HCEC 1CT (cell line): ENCODE data around the gene KRT1.

Experiments used
- DNase-seq: peaks from one replicate; pipeline ENCODE4 v3.0.0-alpha.2; 2017

The KRT1 gene

DNA sequence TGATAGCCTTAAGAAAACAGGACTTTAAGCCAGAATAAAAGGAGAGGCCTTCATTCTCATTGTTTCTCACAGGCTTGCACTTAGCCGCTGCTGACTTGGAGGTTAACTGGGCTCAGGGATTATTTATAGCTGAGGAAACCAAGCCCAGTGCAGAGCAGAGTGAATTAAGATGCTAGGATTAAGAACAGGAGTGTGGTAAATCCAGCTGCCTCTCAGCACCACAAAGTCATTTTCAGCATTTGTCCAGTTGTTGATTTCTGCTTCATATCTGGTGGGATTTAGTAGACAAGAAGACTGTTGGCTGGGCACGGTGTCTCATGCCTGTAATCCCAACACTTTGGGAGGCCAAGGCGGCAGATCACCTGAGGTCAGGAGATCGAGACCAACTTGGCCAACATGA, 47.6 kb downstream of the KRT1 start:
- no peak for DNase-seq

DNA sequence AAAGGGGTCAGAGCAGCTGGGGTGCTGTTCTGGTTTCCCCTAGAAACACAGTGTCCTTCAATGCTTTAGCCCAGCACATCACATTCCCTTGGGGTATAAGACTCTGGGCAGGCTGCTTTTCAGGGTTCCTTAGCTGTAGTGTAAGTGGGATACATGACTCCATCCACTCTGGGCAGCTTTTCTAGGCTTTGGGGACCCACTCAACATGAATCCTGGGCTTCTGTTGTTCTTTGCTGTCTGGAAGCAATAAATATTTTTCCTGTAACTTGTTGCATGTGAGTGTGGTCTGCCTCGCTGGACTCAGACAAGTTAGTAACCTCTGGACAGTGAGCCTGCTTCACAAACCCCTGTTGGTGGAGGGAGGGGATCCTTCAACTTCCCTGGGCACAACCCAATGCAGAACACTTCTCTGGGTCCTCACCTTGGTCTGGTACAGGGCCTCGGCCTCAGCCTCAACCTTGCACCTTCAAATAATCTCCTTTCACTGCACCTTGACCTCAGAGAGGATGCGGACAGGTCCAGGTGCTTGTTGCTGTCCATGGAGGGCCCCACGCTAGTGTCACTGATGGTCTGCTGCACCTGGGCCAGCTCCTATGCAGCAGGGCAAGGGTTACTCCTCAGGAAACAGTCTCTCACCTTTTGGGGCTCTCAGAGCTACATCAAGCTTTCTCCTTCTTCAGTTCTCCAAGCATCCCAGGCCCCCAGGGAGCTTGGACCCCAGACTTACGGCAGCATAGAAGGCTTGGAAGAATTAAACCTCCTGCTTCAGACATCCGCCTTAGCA, 48.3 kb downstream of the KRT1 start:
- no peak for DNase-seq

DNA sequence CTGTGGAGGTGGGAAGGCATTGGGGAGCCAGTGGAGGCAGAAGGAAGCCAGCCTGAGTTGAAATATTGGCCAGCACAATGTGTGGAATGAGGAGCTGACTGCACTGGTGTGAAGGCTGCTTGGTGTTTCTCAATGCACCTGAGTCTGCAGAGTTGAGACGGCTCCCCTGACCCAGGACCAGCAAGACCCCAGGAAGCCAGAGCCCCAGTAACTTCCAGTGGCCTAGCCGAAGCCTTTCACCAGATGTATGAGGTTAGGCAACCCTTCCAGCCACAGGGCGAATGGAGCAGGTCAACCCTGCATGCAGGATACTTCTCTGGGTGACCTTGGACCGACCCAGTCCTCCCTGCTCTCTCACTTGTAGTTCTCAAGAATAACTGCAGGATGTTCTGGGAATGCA, 48.9 kb downstream of the KRT1 start:
- DNase-seq = no peak

DNA sequence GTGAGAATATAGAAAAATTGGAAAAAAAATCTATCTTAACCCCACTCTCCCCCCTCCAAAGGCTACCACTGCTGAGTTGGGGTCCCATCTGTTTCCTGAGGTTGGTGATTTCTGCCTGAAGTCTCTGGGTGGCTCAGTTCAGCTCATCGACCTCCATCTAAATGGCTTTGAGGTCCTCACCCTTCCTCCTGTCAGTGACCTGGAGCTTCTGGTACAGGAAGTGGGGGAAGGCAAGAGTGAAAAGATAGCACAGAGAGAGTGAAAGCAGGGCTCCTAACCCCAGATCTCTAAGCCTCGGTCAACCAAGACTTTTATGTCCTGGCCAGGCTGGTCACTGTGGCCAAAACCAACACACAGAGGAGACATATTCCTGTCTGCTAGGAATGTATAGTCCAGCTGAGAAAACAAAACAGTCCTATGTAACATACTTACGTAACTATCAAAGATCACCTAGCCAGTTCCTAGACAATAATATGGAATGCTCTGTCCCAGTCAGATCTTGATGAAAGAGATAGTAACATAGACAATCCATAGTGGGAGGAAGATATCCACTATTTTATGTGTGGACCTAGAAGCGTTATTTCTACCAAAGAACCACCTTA, 49.5 kb downstream of the KRT1 start:
- no peak for DNase-seq

DNA sequence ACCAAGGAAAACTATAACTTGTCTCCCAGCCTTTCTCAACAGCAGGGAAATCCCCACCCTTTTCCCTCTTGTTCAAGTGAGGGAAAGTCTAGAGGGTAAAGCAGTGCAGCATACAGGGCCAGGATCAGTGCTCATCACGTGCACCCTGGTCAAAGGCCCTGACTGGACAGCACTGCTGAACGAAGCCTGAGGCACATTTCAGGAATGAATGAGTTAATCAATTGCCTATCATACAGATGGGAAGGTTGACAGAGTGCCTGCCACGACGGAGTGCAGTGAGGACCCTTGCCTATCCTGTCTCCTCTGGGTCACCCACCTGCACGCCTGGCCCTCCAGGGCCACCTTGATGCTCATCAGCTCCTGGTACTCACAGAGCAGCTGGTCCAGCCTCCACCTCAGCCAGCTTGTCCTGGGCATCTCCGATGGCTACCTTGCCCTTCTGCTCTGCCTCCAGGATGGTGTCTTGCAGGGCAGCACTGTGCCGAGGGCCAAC, 50.2 kb downstream of the KRT1 start:
- no peak for DNase-seq

DNA sequence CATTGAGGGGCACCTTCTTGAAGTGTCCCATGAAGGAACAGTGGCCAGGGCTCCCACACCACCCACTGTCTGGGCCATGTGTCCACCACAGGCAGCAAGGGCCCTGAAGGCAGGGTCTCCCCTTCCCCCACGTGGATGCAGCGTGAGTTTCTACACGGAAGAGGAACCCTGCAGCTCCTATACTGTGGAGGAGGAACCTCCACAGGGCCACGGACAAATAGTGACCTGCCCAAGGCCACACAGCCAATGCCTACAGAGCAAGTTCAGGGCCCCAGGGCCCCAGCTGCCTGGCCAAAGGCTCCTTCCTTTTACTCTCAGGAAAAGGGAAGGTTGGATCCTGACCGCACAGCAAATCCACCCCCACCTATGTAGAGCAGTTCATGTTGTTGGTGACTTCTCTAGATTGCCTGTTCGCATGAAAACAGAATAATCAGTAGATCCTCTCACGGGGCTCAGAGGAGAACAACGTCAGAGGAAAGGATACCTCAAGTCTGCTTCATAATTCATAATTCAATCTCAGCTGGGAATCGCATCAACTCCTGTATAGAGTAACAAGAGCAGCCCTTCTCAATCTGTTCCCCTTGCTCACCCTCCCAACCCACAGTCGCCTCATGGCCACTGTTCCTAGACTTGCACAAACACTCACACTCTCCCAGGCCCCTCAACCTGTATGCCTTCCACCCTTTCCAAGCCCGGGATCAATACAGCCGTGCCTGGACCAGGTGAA, 50.8 kb downstream of the KRT1 start:
- no peak for DNase-seq

DNA sequence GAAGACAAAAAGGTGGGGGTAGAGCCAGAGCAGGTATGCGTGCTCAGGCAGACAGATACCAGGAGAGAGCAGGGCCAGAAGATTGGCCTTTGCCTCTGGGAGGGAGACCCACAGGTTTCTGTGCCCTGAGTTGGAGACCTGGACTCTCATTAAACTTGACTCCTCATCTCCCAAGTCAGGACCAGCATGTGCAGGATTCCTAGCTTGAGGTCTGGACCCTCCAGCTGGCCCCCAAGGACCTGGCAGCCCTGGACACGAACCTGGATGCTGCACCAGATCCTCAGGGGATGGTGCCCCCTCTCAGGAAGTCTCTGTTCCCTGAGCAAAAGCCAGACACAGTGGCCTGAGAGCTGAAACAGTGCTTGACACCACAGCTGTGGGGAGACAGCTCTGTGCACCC, 51.4 kb downstream of the KRT1 start:
- DNase-seq = no peak

DNA sequence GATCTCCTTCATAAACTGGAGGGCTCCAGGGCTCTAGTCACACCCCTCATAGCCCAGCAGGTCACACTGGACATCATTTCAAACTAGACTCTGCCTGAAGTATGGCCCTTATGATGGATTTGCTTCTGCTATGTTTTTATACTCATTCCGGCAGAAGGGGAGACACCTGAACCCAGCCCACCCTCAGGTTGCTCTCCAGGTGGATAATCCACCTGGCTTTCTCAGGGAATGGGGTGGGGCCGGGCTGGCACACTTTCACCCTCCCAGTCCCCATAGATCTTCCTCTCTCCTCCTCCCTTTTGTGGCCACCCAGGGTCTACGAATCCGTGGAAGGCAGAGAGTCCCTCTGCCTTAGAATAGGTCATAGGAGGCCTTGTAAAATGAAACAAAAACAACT, 52.1 kb downstream of the KRT1 start:
- no peak for DNase-seq

DNA sequence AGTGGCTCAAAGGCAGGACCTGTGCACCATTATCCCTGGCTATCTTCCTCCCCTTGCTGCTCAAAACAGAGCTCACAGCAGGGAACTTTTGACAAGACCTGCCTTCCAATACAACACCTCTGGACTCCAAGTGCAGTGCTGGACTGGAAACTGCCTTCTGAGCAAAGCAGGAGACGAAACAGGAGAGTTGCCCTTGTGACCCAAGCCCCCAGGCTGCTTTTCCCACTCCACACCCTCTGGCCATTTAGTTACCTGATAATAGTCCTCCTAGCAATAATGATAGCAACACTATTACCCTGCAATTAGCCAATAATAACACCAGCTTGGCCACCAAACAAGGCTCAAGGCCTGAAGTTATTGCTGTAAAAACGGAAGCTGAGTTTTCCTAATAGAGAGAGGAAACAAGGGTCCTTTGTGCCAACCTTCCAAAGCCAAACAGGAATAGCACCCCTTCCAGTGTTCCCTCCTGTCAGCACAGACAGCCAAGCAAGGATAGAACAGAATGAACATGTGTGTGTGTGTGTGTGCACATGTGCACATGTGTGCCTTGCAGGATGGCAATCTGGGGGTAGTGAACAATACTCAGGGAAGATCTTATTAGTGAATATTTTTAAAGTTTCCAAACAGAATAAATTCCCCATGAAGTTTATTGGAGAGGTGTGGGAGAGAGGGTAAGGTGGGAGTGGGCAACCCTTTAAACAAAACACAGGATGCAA, 52.7 kb downstream of the KRT1 start:
- DNase-seq = no peak
